HG03469 (cell line): ENCODE measurements around the gene SLC3A2.
"Not testable (repeated sequence)": the region's sequence is repeated elsewhere in the genome, so short reads cannot be mapped to it uniquely, and the experiment has no call there.

Experiments used
- ATAC-seq: cut with Tn5 transposase; IDR thresholded peaks from one replicate; pipeline ENCODE4 v1.9.1; 2021; ENCODE audit warnings: mild to moderate bottlenecking, moderate library complexity, moderate number of reproducible peaks; ENCODE audit not compliant: unreplicated experiment

Gene SLC3A2

GRCh38 chr11:62880803-62881578, at the start of gene SLC3A2:
SLC3A2 (plus strand) TSS chr11:62880896; CDS start chr11:62881024, 128 bp downstream.
- peak; percentile 38 for ATAC-seq

- no peak for ATAC-seq
Observed at GRCh38 chr11:62830904-62831519, 49.7 kb upstream of the SLC3A2 start.

DNA sequence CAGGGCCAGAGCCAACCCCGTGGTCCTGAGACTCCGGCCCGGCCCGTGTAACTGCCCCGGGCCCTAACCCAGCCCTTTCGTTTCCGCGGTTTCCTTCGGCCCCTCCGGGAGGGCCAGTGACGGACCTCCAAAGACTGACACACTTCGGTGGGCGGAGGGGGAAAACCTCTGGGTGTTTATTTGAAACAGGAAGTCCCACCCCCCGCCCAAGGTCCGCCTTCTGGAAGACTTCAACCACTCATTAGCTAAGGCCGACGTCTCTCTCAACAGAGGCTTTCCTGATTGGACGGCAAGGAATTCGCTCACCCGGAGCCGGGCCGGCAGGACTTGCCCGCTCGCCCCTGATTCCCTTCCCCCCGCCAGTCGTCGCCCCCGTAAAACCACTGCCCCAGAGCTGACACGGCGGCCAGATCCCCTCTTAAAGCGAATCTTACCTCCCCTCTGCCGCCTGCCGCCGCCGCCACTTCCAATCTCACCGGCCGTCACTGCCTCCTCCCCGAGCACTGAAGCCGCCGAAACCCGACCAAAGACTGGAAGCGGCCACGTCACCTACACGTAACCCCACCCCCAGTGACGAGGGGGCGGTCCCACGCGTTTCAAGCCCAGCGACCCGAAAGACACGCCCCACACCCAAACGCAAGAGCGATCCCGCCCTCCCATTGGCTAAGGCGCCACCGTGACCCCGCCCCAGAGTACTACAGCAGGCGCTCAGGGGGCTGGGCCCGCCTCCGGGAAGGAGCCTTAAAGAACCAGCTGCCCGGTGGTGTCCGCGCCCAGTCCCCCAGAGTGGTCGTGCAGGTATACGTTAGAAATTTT, 49.0 kb upstream of the SLC3A2 start, which contains the start of gene STX5:
TSS of gene STX5 (minus strand) at position 532 of the 816 bp plus-strand sequence. CDS start 808 bp downstream, outside the sequence.
- ATAC-seq: peak; percentile 48

DNA sequence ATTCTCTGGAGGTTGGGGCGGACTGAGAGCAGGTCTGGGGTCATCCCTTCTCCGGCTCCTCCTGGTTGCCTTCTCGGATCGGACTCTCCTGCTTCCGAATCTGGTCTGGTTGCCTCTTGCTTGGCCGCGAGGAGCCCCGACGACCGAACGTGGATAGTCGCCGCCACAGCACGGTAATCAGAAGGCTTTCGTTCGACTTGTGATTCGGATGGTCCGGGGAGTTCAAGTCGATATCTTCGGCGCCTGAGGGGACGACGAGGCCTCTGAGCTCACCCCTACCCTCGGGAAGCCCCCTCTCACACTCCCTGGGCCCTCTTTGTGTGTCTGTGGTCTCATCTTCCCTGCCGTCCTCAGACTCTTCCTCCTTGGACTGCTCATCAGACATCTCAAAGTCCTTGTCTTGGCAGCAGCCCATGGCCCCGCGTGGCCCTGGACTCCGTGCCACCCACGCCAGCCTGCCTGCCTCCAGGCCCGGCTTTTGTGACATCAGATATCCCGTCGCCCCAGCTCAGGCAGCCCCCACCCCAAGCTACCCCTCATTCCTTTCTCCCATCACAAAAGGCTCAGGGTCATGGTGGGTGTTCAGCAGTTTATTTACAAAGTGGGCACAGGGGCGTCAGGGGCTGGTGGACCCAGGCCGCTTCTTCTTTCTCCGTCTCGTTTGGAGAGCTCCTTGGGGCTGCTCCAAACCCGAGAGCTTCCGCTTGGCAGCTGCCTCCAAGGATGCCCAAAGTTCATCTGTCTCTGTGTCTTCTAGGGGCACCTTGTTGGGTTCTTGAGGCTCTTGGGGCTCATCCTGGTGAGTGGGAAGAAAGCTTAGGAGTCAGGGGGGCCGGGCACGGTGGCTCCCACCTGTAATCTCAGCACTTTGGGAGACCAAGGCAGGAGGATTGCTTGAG, 48.1 kb upstream of the SLC3A2 start, which contains the start of gene TEX54:
TSS of gene TEX54 (minus strand) at position 506 of the 899 bp plus-strand sequence.
- no peak for ATAC-seq

DNA sequence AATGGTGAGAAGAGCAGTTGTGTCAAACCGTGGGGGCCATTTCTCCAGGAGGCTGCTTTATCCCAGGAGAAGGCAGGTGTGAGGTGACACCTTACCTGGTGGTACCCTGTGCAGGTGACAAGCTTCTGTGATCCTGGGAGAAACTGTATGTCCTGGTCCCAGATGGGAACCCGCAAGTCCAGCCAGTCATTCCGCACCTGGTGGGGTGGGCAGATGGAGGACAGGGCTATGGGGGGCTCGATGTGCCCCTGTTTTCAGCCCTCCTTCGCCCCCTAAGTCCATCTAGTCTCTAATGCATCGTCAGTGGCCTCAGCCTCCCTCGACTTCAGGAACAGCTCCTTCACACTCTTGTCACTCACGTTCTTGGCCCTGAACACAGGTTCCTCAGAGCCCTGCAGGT, 45.4 kb upstream of the SLC3A2 start:
- no peak for ATAC-seq

- ATAC-seq: peak; percentile 35
Observed at GRCh38 chr11:62839050-62839945, 41.4 kb upstream of the SLC3A2 start, which contains the start of gene WDR74. WDR74 (minus strand) TSS chr11:62839590; CDS start chr11:62839570, 20 bp downstream.

- ATAC-seq: not testable (repeated sequence)
Observed at GRCh38 chr11:62840721-62841360, 39.9 kb upstream of the SLC3A2 start.

DNA sequence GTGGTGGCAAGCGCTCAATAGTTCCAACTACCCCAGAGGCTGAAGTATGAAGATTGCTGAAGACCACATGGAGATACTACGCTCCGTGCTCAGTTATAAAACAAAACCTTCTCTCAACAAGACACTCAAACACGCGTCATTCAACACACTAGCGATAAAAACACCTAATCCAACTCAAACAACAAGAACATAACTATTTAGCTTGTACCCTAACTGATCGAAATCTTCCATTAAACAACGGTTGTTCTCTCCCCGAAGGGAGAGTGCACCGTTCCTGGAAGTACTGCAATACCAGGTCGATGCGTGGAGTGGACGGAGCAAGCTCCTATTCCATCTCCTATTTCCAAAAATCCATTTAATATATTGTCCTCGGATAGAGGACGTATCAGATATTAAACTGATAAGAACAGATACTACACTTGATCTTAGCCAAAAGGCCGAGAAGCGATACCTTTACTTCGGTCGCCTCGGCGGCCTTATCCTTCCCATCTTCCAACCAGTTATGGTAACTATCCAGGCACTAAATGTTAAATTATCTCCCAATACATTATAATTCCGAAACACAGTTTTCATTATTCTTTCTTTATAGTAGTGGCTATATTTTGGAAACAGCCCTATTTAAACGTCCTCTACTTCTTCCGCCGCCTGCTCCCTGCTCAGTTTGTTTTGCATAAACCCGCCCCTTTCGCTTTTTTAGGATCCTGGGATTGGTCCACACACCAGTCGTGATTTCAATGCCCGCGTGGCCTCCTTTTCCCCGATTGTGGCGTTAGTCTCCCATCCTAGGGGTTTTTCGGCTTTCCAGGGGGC, 39.1 kb upstream of the SLC3A2 start:
- peak; percentile 33 for ATAC-seq

GRCh38 chr11:62842171-62842741, 38.4 kb upstream of the SLC3A2 start:
- ATAC-seq: no peak

- ATAC-seq: not testable (repeated sequence)
Observed at GRCh38 chr11:62842891-62843290, 37.8 kb upstream of the SLC3A2 start.

GRCh38 chr11:62843466-62843865, 37.2 kb upstream of the SLC3A2 start:
- ATAC-seq: no peak

GRCh38 chr11:62844154-62844553, 36.5 kb upstream of the SLC3A2 start:
- no peak for ATAC-seq

- no peak for ATAC-seq
Observed at GRCh38 chr11:62846177-62846576, 34.5 kb upstream of the SLC3A2 start.

DNA sequence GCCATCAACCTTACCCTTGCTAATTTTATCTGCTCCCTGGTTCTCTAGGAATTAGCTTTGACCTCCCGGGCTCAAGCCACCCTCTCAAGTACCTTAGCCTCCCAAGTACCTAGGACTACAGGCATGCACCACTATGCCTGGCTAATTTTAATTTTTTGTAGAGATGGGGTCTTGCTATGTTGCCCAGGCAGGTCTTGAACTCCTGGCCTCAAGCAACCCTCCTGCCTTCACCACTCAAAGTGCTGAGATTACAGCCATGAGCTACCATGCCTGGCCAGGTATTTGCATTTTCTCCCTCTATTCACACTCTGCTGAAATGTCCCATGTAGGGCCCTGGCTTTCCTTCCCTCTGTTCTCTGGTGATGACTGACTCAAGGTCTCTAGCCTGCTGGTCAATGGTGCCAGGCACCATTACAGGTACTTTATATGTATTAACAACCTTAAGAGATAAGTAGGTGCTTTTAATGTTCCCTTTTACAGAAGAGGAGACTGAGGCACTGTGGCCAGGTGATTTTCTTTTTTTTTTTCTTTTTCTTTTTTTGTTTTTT, 32.9 kb upstream of the SLC3A2 start:
- ATAC-seq: no peak

GRCh38 chr11:62850911-62851806, 29.5 kb upstream of the SLC3A2 start:
- no peak for ATAC-seq
